Measurements from ENCODE around the gene LRRC18.

GRCh38 chr10:48940958-48941357, 1.3 kb upstream of the LRRC18 start:
- TF ChIP-seq CTCF (IDR thresholded peaks at IDR 0.05), result no peak
- TF ChIP-seq POLR2AphosphoS5 (IDR thresholded peaks at IDR 0.05), result no peak
